ENCODE measurements around the gene HMOX1.

GRCh38 chr22:35347462-35347861 is 33.4 kb upstream of the HMOX1 start:
- TF ChIP-seq POLR2A (IDR thresholded peaks at IDR 0.05), result no peak
- TF ChIP-seq CTCF (IDR thresholded peaks at IDR 0.05), result no peak

All from uterus (tissue), 2 donors.